ENCODE results near the gene TTC24. TPM values are rescaled to one million over a fixed set of nuclear protein-coding genes. Genes with fewer than 3 reads are reported as not detected.

TTC24 gene
- total and polyA plus RNA-seq, 4 donors, result 0.12 to 0.31 (median 0.23) TPM; not detected in 1

DNA sequence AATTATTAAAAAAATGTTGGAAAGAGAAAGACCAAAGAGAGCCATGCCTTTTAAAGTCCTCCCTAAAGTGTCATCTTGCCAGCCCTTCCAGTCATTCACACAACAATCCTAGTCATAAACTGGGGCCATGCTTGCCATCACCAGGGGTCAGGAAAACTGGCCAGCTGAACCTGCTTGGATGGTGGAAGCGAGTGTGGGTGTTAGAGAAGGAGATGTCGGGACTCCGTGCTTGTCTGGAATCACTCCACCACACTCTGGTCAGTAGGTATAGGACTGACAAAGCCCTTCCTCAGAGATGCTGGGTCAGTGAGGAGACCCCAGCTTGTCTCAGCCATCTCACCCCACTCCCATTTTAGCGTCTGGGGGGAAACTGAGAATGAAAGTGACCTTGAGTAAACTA is 36.4 kb downstream of the TTC24 start:
- TF ChIP-seq, protein P1, sequence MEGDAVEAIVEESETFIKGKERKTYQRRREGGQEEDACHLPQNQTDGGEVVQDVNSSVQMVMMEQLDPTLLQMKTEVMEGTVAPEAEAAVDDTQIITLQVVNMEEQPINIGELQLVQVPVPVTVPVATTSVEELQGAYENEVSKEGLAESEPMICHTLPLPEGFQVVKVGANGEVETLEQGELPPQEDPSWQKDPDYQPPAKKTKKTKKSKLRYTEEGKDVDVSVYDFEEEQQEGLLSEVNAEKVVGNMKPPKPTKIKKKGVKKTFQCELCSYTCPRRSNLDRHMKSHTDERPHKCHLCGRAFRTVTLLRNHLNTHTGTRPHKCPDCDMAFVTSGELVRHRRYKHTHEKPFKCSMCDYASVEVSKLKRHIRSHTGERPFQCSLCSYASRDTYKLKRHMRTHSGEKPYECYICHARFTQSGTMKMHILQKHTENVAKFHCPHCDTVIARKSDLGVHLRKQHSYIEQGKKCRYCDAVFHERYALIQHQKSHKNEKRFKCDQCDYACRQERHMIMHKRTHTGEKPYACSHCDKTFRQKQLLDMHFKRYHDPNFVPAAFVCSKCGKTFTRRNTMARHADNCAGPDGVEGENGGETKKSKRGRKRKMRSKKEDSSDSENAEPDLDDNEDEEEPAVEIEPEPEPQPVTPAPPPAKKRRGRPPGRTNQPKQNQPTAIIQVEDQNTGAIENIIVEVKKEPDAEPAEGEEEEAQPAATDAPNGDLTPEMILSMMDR (IDR thresholded peaks at IDR 0.05; ENCODE audit: control extremely low read depth, extremely low read depth), result no peak
- no peak for DNase-seq
- peak overlapping the region in 1 of 2 donors; percentile 26 for H3K27ac ChIP-seq (ENCODE audit: low read depth in 1 of 2, low read length in 1 of 2)
- no peaks in the 10 kb centered on the region for H3K36me3 ChIP-seq (ENCODE audit: control insufficient read depth in 4 of 4, insufficient read depth in 4 of 4, low read length in 4 of 4)
- WGBS, 2 donors, result 38 to 69% methylated on average over 4 of the region's 4 CpGs
- H3K9me3 ChIP-seq (ENCODE audit: control insufficient read depth in 4 of 4, insufficient read depth in 3 of 4, low read length in 3 of 4), result no peaks in the 10 kb centered on the region
- H3K9ac ChIP-seq (ENCODE audit: insufficient read depth in 1 of 2, low read length in 2 of 2), result no peak overlapping the region
- peaks cover 0 to 36% (median 16%) of the 10 kb centered on the region in 3 donors for H3K27me3 ChIP-seq (ENCODE audit: control insufficient read depth in 3 of 3, insufficient read depth in 3 of 3, low read length in 2 of 3)
- peaks cover 0 to 8% (median 3%) of the 10 kb centered on the region in 5 donors for H3K4me1 ChIP-seq (ENCODE audit: control insufficient read depth in 5 of 5, insufficient read depth in 5 of 5, low read length in 5 of 5)
- no peak overlapping the region for H3K4me3 ChIP-seq
- no peak for ATAC-seq (ENCODE audit: insufficient read depth, low FRiP score)

- Histone ChIP-seq H3K4me3 (no peak overlapping the region), H3K36me3 (ENCODE audit: control insufficient read depth in 4 of 4, insufficient read depth in 4 of 4, low read length in 4 of 4) (no peaks in the 10 kb centered on the region), H3K27ac (ENCODE audit: low read depth in 1 of 2, low read length in 1 of 2) (no peak overlapping the region), H3K9ac (ENCODE audit: insufficient read depth in 1 of 2, low read length in 2 of 2) (no peak overlapping the region), H3K4me1 (ENCODE audit: control insufficient read depth in 5 of 5, insufficient read depth in 5 of 5, low read length in 5 of 5) (peaks cover 0 to 8% (median 3%) of the 10 kb centered on the region in 5 donors), H3K9me3 (ENCODE audit: control insufficient read depth in 4 of 4, insufficient read depth in 3 of 4, low read length in 3 of 4) (no peaks in the 10 kb centered on the region), H3K27me3 (ENCODE audit: control insufficient read depth in 3 of 3, insufficient read depth in 3 of 3, low read length in 2 of 3) (peaks cover 0 to 41% (median 16%) of the 10 kb centered on the region in 3 donors)
- 8 to 17% methylated on average over 5 of the region's 5 CpGs for WGBS, 2 donors
- DNase-seq (peak; percentile 31 to 70 (median 54)), ATAC-seq (ENCODE audit: insufficient read depth, low FRiP score) (no peak)
- TF ChIP-seq, protein P1 (IDR thresholded peaks at IDR 0.05; ENCODE audit: control extremely low read depth, extremely low read depth), result no peak
These were observed 36.9 kb downstream of the TTC24 start for GRCh38 chr1:156616463-156616862.

DNA sequence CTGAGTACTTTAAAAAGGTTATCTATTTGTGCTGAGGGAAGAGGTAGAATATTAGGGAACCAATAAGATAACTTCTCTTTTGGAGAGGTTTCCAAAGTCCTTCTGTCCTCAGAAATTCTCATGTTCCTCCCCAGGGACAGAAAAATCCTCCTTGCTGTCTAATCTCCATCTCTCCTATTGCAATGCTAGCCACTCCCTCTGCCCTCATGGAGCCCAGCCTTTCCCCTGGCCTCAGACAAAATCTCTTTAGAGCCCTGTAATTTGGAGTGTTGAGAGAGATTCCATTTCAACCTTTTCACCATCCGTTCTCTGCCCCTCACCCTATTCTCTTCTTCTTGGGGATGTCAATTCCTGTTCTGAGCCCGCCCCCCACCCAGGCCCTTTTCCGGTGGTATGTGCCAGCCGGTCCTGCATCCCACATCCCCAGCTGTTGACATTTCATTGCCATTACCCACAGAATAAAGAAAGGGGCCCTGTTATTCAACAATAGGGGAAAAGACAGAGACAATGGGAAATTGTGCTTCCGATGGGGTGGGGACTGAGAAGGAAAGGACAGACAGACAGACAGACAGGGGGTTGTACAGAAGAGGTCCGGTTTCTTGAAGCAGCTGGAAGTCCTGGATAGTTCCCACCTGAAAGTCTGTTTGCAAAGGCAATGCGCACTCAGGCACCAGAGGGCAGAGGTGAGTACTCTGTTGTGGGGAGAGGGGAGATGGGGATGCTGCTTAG is 39.5 kb downstream of the TTC24 start, which contains the start of gene HAPLN2:
HAPLN2 (plus strand) TSS at position 563 of the 729 bp plus-strand sequence. CDS start 4,076 bp downstream, outside the sequence.
- no peak for ATAC-seq (ENCODE audit: insufficient read depth, low FRiP score)
- peaks cover 3 to 61% (median 27%) of the 10 kb centered on the region in 3 donors for H3K27me3 ChIP-seq (ENCODE audit: control insufficient read depth in 3 of 3, insufficient read depth in 3 of 3, low read length in 2 of 3)
- DNase-seq, result no peak

More for the DNA sequence above, 39.5 kb downstream of the TTC24 start, which contains the start of gene HAPLN2:
- H3K36me3 ChIP-seq (ENCODE audit: control insufficient read depth in 4 of 4, insufficient read depth in 4 of 4, low read length in 4 of 4), result no peaks in the 10 kb centered on the region
- 6 to 8% methylated on average over 7 of the region's 7 CpGs for WGBS, 2 donors
- H3K9me3 ChIP-seq (ENCODE audit: control insufficient read depth in 4 of 4, insufficient read depth in 3 of 4, low read length in 3 of 4), result peaks cover 0 to 3% (median 0%) of the 10 kb centered on the region in 4 donors
- H3K27ac ChIP-seq (ENCODE audit: low read depth in 1 of 2, low read length in 1 of 2), result no peak within 1 kb of the TSS
- TF ChIP-seq, protein P1 (IDR thresholded peaks at IDR 0.05; ENCODE audit: control extremely low read depth, extremely low read depth), result no peak
- peaks cover 0 to 8% (median 4%) of the 10 kb centered on the region in 5 donors for H3K4me1 ChIP-seq (ENCODE audit: control insufficient read depth in 5 of 5, insufficient read depth in 5 of 5, low read length in 5 of 5)
- no peak within 1 kb of the TSS for H3K9ac ChIP-seq (ENCODE audit: insufficient read depth in 1 of 2, low read length in 2 of 2)
- no peak within 1 kb of the TSS for H3K4me3 ChIP-seq
